ENCODE results near the gene GABRB1.

The GABRB1 gene

GRCh38 chr4:47222276-47222675 is 190.9 kb downstream of the GABRB1 start:
- Histone ChIP-seq H3K79me2 (ENCODE audit: control insufficient read depth, insufficient read depth, low read length, unreplicated experiment) (no peaks in the 10 kb centered on the region), H3K4me3 (ENCODE audit: low read depth, low read length) (no peak overlapping the region), H3K36me3 (ENCODE audit: insufficient read depth, low read length) (no peaks in the 10 kb centered on the region), H3K4me1 (ENCODE audit: control insufficient read depth, insufficient read depth, low read length, unreplicated experiment) (peaks cover 10% of the 10 kb centered on the region), H3K27me3 (ENCODE audit: insufficient read depth, low read length) (no peaks in the 10 kb centered on the region), H3K27ac (ENCODE audit: low read depth, low read length) (no peak overlapping the region), H2AFZ (ENCODE audit: low read length, unreplicated experiment) (no peak overlapping the region)

DNA sequence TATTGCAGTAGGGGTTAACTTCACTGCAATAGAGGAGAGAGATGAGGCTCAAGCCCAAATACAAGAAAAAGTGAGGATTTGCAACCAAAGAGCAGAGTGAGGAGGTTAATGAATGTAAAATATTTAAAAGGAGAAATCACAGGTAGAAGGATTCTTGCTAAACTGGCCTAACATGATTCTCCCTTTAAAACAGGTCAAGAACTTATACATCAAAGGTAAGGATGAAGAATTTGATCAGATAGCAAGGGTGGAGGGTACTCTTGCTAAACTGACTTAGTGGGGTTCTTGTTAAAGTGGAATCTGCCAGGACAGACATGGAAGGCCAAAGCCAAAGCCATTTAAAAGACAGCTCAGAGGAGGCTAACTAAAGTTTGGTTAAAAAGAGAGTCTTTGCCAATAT is 193.0 kb downstream of the GABRB1 start:
- peaks cover 10% of the 10 kb centered on the region for H3K4me1 ChIP-seq (ENCODE audit: control insufficient read depth, insufficient read depth, low read length, unreplicated experiment)
- no peak overlapping the region for H3K27ac ChIP-seq (ENCODE audit: low read depth, low read length)
- H2AFZ ChIP-seq (ENCODE audit: low read length, unreplicated experiment) = no peak overlapping the region
- H3K79me2 ChIP-seq (ENCODE audit: control insufficient read depth, insufficient read depth, low read length, unreplicated experiment) = no peaks in the 10 kb centered on the region
- no peak overlapping the region for H3K4me3 ChIP-seq (ENCODE audit: low read depth, low read length)
- no peaks in the 10 kb centered on the region for H3K36me3 ChIP-seq (ENCODE audit: insufficient read depth, low read length)
- no peaks in the 10 kb centered on the region for H3K27me3 ChIP-seq (ENCODE audit: insufficient read depth, low read length)

GRCh38 chr4:47235721-47236120 is 204.4 kb downstream of the GABRB1 start:
- no peaks in the 10 kb centered on the region for H3K36me3 ChIP-seq (ENCODE audit: insufficient read depth, low read length)
- no peaks in the 10 kb centered on the region for H3K27me3 ChIP-seq (ENCODE audit: insufficient read depth, low read length)
- H3K4me3 ChIP-seq (ENCODE audit: low read depth, low read length) = no peak overlapping the region
- H3K4me1 ChIP-seq (ENCODE audit: control insufficient read depth, insufficient read depth, low read length, unreplicated experiment) = peaks cover 18% of the 10 kb centered on the region
- no peak overlapping the region for H2AFZ ChIP-seq (ENCODE audit: low read length, unreplicated experiment)
- no peak overlapping the region for H3K27ac ChIP-seq (ENCODE audit: low read depth, low read length)
- H3K79me2 ChIP-seq (ENCODE audit: control insufficient read depth, insufficient read depth, low read length, unreplicated experiment) = no peaks in the 10 kb centered on the region

GRCh38 chr4:47238667-47239066 is 207.3 kb downstream of the GABRB1 start:
- Histone ChIP-seq H3K36me3 (ENCODE audit: insufficient read depth, low read length) (no peaks in the 10 kb centered on the region), H3K27me3 (ENCODE audit: insufficient read depth, low read length) (no peaks in the 10 kb centered on the region), H3K27ac (ENCODE audit: low read depth, low read length) (peak overlapping the region; percentile 34), H3K4me3 (ENCODE audit: low read depth, low read length) (no peak overlapping the region), H2AFZ (ENCODE audit: low read length, unreplicated experiment) (no peak overlapping the region), H3K4me1 (ENCODE audit: control insufficient read depth, insufficient read depth, low read length, unreplicated experiment) (peaks cover 24% of the 10 kb centered on the region), H3K79me2 (ENCODE audit: control insufficient read depth, insufficient read depth, low read length, unreplicated experiment) (no peaks in the 10 kb centered on the region)

DNA sequence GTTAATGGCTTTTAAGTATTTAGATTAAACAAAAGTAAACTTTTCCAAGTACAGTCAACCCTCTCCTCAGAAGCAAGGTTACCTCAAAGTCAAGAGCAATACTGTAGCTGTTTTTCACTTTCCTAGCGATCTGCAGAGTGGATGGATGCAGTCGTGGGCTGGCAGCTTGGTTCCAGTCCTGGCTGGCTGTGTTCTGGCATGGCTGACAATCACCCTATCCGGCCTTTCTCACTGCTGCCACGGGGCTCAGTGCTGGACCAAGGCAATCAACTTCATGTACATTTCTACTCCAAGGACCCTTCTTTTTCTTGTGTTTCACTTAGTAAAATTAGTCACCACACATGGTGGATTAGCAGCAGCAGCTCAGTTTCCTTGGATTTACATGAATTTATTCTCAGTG is 208.3 kb downstream of the GABRB1 start:
- Histone ChIP-seq H3K4me1 (ENCODE audit: control insufficient read depth, insufficient read depth, low read length, unreplicated experiment) (peaks cover 24% of the 10 kb centered on the region), H3K36me3 (ENCODE audit: insufficient read depth, low read length) (no peaks in the 10 kb centered on the region), H3K4me3 (ENCODE audit: low read depth, low read length) (no peak overlapping the region), H3K27me3 (ENCODE audit: insufficient read depth, low read length) (no peaks in the 10 kb centered on the region), H3K79me2 (ENCODE audit: control insufficient read depth, insufficient read depth, low read length, unreplicated experiment) (no peaks in the 10 kb centered on the region), H2AFZ (ENCODE audit: low read length, unreplicated experiment) (peak overlapping the region; percentile 12), H3K27ac (ENCODE audit: low read depth, low read length) (0 out of 2 replicates have a peak overlapping the region, but pooled peaks have one; percentile 18)

- Histone ChIP-seq H2AFZ (ENCODE audit: low read length, unreplicated experiment) (no peak overlapping the region), H3K27me3 (ENCODE audit: insufficient read depth, low read length) (no peaks in the 10 kb centered on the region), H3K4me1 (ENCODE audit: control insufficient read depth, insufficient read depth, low read length, unreplicated experiment) (no peaks in the 10 kb centered on the region), H3K4me3 (ENCODE audit: low read depth, low read length) (no peak overlapping the region), H3K27ac (ENCODE audit: low read depth, low read length) (no peak overlapping the region), H3K36me3 (ENCODE audit: insufficient read depth, low read length) (no peaks in the 10 kb centered on the region), H3K79me2 (ENCODE audit: control insufficient read depth, insufficient read depth, low read length, unreplicated experiment) (no peaks in the 10 kb centered on the region)
Measured at GRCh38 chr4:47251348-47252135, 220.2 kb downstream of the GABRB1 start.

- no peak overlapping the region for H2AFZ ChIP-seq (ENCODE audit: low read length, unreplicated experiment)
- no peak overlapping the region for H3K27ac ChIP-seq (ENCODE audit: low read depth, low read length)
- H3K79me2 ChIP-seq (ENCODE audit: control insufficient read depth, insufficient read depth, low read length, unreplicated experiment) = no peaks in the 10 kb centered on the region
- H3K4me1 ChIP-seq (ENCODE audit: control insufficient read depth, insufficient read depth, low read length, unreplicated experiment) = no peaks in the 10 kb centered on the region
- H3K36me3 ChIP-seq (ENCODE audit: insufficient read depth, low read length) = no peaks in the 10 kb centered on the region
- H3K4me3 ChIP-seq (ENCODE audit: low read depth, low read length) = no peak overlapping the region
- H3K27me3 ChIP-seq (ENCODE audit: insufficient read depth, low read length) = no peaks in the 10 kb centered on the region
Measured at GRCh38 chr4:47263721-47264120, 232.4 kb downstream of the GABRB1 start.

DNA sequence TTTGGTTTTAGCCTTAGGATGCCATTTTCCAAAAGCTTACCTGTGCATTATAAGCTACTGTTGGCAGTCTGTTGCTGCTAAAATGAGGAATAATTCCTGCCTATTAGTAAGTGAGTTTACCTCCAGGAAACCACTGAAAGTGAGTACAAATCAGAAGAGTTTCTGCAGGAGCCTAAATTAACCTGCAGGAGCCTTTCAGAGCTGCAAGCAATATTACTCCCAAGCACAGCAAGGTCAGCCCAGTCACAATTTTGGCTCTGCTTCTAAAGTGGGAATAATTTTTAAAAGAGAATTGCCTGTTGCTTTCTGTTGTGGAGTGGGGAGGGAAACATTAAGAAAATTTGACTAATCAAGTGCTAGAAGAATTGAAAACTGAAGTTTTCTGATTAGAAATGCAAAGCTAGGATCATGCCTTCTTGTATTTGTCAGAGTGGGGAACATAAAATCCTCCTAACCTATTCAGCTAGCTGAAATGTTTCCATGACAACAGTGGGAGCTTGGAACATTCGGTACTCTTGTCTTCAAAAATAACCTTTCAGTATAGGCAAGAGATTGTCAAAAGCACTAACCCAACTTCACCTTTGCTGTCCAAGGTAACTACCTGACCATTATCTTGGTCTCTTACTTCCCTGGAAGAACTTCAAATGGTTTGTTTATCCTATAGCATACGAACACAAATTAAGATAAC is 239.0 kb downstream of the GABRB1 start:
- no peaks in the 10 kb centered on the region for H3K4me1 ChIP-seq (ENCODE audit: control insufficient read depth, insufficient read depth, low read length, unreplicated experiment)
- H2AFZ ChIP-seq (ENCODE audit: low read length, unreplicated experiment) = peak overlapping the region; percentile 2
- no peak overlapping the region for H3K4me3 ChIP-seq (ENCODE audit: low read depth, low read length)
- H3K27ac ChIP-seq (ENCODE audit: low read depth, low read length) = no peak overlapping the region
- H3K79me2 ChIP-seq (ENCODE audit: control insufficient read depth, insufficient read depth, low read length, unreplicated experiment) = no peaks in the 10 kb centered on the region
- no peaks in the 10 kb centered on the region for H3K36me3 ChIP-seq (ENCODE audit: insufficient read depth, low read length)
- H3K27me3 ChIP-seq (ENCODE audit: insufficient read depth, low read length) = no peaks in the 10 kb centered on the region

DNA sequence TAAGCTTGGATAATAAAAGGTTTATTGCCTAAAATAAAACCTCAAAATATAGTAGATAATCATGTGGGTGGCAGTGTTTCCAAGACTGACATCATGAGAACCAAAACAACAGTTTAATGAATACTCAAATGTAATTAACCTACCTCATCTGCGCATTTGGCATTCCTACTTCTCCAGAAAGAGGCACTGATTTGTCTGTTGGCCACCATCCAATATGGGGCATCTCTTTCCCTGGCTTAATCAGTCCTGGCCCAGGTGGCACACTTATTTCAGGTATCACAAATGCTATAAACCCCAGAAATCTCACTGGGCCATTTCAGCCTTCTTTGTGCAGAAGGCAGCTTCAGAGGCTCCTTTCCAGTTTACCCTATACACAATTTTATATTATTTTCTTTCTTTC is 239.9 kb downstream of the GABRB1 start:
- Histone ChIP-seq H3K4me3 (ENCODE audit: low read depth, low read length) (no peak overlapping the region), H3K4me1 (ENCODE audit: control insufficient read depth, insufficient read depth, low read length, unreplicated experiment) (no peaks in the 10 kb centered on the region), H3K36me3 (ENCODE audit: insufficient read depth, low read length) (no peaks in the 10 kb centered on the region), H3K27me3 (ENCODE audit: insufficient read depth, low read length) (no peaks in the 10 kb centered on the region), H2AFZ (ENCODE audit: low read length, unreplicated experiment) (no peak overlapping the region), H3K79me2 (ENCODE audit: control insufficient read depth, insufficient read depth, low read length, unreplicated experiment) (no peaks in the 10 kb centered on the region), H3K27ac (ENCODE audit: low read depth, low read length) (no peak overlapping the region)

DNA sequence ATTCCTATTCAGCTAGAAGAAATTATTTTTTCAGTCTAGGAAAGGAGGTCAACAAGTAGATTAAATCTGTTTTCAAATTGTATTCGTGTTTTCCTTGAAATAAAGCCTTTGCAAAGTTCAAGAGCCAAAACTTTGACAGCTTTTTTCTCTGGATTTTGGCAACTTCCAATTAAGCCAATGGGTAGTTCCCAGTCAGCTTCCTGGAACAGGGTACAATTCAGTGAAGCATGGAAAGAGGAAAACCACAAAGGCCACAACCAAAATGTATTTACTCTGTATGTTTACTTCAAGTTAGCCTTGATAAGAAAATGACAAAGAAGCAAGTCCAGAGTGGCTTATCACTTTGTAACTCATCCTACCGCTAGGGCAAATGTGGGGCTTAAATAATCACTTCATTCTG is 243.5 kb downstream of the GABRB1 start:
- Histone ChIP-seq H3K79me2 (ENCODE audit: control insufficient read depth, insufficient read depth, low read length, unreplicated experiment) (no peaks in the 10 kb centered on the region), H3K27me3 (ENCODE audit: insufficient read depth, low read length) (no peaks in the 10 kb centered on the region), H3K4me3 (ENCODE audit: low read depth, low read length) (no peak overlapping the region), H3K36me3 (ENCODE audit: insufficient read depth, low read length) (no peaks in the 10 kb centered on the region), H2AFZ (ENCODE audit: low read length, unreplicated experiment) (no peak overlapping the region), H3K4me1 (ENCODE audit: control insufficient read depth, insufficient read depth, low read length, unreplicated experiment) (no peaks in the 10 kb centered on the region), H3K27ac (ENCODE audit: low read depth, low read length) (no peak overlapping the region)

- H3K27me3 ChIP-seq (ENCODE audit: insufficient read depth, low read length) = no peaks in the 10 kb centered on the region
- no peaks in the 10 kb centered on the region for H3K79me2 ChIP-seq (ENCODE audit: control insufficient read depth, insufficient read depth, low read length, unreplicated experiment)
- H3K27ac ChIP-seq (ENCODE audit: low read depth, low read length) = no peak overlapping the region
- no peak overlapping the region for H2AFZ ChIP-seq (ENCODE audit: low read length, unreplicated experiment)
- no peaks in the 10 kb centered on the region for H3K4me1 ChIP-seq (ENCODE audit: control insufficient read depth, insufficient read depth, low read length, unreplicated experiment)
- no peaks in the 10 kb centered on the region for H3K36me3 ChIP-seq (ENCODE audit: insufficient read depth, low read length)
- no peak overlapping the region for H3K4me3 ChIP-seq (ENCODE audit: low read depth, low read length)
Measured at GRCh38 chr4:47275595-47275994, 244.2 kb downstream of the GABRB1 start.

All from ACC112 (cell line).